IPS DF 4.7 (cell line): ENCODE data around the gene DZANK1.
"Not testable (repeated sequence)": the region's sequence is repeated elsewhere in the genome, so short reads cannot be mapped to it uniquely, and the experiment has no call there.

ENCODE experiments used
- DNase-seq: peaks from one replicate; pipeline ENCODE4 v3.0.0-alpha.2; 2013; ENCODE audit warnings: low spot score; ENCODE audit errors: extremely low read depth

DZANK1 gene

DNA sequence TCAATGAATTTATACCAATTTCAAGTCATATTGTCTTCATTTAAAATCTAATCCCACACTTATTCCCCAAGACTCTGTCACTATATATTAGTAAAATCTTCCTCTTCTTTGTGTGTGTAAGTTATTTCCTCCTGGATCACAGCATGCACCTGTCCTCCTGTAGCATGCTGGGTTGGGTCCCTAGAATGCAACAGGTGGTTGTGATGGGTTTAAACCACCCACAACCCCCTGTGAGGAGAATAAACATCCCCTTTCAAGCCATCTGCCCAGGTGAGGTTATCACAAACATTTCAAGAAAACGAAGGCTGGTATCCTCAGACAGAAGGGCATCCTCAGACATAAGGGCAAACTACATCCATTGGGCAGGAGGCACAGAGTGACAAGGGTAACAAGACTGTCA is 26.4 kb downstream of the DZANK1 start:
- no peak for DNase-seq

DNA sequence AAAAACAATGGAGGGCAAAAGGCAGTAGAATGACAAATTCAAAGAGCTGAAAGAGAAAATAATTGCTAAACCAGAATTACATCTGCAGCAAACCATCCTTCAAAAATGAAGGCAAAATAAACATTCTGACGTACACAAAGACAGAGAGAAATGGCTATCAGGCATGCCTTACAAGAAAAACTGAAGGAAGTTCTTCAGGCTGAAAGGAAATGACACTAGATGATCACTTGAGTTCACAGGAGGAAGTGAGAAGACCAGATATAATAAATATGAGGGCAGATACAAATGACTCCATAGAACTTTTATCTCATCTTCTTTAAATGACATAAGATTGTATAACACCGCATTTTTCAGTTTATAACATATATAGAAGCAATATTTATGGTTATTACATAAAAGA is 30.0 kb downstream of the DZANK1 start:
- no peak for DNase-seq

DNA sequence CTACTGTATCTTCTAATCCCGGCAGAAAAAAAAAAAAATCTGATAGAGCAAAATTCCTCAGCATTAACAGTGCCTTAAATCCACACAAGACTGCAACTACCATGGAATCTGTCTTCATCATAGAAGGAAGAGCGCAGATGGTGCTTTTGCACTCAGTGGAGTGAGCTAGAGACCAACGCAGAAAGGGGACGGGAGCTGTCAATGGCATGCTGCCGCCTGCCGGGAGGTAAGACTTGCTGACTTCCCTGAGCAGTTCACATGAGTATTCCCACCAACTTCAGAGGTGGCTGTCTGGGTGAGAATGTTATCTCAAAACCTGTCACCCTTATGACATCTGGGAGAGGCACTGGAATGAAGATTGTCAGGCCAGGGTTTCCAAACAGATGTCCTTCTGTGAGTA is 35.6 kb downstream of the DZANK1 start:
- DNase-seq = no peak

GRCh38 chr20:18430172-18430826 is 36.5 kb downstream of the DZANK1 start:
- no peak for DNase-seq

- no peak for DNase-seq
Observed at GRCh38 chr20:18428490-18429173, 38.2 kb downstream of the DZANK1 start.

DNA sequence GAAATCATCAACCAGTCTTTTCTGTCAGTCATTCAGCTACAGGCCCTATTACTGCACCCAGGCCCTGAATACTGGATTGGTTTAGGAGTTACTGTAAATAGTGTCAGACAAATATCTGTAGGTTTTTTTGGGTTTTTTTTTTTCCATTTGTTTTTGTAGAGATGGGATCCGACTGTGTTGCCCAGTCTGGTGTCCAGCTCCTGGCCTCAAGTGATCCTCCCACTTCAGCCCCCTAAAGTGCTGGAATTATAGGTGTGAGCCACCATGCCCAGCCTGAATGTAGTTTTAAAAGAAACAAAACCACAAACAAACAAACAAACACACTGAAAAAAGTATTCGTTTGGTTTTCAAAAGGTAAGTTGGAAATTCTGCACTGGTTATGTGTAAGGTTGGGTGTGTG is 39.6 kb downstream of the DZANK1 start:
- no peak for DNase-seq

DNA sequence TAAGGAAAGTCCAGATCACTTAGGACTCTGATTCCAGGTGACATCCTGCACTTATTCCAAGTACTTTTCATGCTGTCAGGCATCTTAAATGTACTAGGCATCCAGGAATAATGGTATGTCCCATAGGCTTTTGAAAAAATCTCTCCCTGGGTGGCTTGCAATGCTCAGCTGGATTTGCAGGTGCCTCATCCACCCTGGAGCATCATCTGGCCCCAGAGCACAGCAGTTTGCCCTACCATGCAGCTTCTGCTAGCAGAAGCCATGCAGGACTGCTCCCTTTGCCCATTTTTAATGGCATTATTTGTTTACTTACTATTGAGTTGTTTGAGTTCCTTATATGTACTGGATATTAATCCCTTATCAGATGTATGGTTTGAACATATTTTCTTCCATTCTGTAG is 45.2 kb downstream of the DZANK1 start:
- no peak for DNase-seq

DNA sequence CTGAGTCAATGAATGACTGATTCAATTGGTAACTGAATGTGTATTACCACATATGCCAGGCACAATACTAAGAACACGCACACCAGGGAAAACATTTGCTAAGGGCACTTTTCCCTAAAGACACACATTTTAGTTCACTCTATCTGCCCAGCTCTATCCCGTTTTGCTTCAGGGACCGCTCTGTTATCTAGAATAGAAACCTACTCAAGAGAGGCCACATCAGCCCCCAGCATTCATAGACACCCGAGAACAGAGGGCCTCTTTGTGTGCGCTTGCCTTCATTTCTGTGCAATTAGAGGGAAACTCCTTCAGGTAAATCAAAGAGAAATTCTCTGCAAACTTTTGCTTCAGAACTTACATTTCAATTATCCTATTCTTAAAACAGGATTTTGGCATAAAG is 50.3 kb downstream of the DZANK1 start:
- no peak for DNase-seq

DNA sequence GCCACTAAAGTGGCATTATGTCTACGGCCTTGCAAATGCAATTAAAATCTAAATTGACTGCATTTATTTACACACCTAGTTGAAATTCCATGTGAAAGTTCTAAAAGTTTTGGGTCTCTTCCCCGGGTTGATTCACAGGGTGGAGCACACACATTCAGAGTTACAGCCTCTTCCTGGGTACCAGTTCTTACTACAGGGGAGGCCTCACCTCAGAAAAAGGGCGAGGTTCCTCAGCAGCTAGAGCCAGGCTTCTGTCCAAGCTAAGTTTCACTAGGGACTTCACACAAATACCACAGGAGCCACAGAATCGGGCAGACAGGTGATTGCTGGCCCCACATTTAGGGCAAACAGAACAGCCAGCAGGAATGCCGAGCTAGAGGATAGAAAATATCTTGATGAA is 52.7 kb downstream of the DZANK1 start:
- no peak for DNase-seq

DNA sequence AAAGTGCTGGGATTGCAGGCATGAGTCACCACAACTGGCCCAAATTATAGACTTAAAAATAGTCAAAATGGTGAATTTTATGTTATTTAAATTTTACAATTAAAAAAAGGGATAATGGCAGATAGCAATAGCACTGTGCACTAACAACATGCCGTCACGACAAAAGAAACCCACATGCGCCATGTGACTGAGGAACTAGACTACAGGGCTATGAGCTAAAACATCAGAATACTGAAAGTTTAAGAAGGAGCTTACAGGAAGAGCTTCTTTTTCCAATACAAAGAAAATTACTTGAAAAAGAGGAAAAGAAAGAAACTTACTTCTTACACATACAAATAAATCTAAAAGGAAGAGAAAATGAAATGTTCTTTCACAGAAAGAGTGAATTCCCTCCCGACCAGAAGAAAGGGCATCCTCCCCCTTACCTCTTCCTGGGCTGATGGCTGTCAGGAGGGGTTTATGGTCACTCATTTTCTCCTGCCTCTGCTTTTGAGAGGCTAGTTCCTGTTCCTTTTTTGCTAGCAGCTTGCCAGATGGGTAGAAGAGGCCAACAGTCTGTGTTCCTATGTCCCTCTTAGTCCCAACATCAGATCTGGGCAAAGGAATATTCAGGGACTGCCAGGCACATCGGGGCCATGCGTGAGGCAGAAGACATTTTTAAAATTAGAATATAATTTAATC is 54.5 kb downstream of the DZANK1 start:
- no peak for DNase-seq

GRCh38 chr20:18405826-18406225 is 61.0 kb downstream of the DZANK1 start:
- DNase-seq = no peak

GRCh38 chr20:18404172-18404571 is 62.7 kb downstream of the DZANK1 start:
- DNase-seq = no peak

- DNase-seq = no peak
Observed at GRCh38 chr20:18403269-18403668, 63.6 kb downstream of the DZANK1 start.

DNA sequence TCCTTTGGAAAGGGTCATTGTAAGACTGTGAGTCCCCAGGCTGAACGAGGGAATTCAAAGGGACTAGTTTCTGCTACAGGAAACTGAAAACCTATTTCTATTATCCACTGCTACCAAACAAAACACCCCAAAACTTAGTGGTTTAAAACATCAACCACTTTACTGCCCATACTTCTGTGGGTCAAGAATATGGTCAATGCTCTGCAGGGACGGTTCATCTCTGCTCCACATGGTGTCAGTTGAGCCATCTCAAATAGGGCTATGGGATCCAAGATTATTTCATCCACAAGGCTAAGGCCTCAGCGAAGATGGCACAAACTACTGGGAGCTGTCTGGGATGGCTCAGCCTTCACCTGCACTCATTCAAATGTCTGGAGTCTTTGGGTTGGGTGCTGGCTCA is 65.5 kb downstream of the DZANK1 start:
- no peak for DNase-seq

DNA sequence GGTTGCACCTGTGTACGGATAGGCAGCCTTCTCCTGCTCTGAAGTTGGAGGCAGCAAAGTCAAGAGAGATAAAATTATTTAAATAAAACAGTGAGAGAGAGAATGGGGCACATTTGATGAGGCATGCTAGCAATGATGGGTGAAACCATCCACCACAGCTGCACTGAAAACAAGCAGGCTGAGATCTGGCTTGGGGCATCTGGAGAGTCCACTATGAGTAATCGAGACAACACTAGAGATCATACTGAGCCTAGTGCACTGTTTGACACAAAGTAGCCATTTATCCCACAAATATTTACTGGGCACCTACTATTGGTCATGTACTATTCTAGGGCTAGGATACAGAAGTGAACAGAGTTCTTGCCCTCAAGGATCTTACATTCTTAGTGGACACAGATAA is 66.4 kb downstream of the DZANK1 start:
- no peak for DNase-seq

GRCh38 chr20:18398713-18399112 is 68.1 kb downstream of the DZANK1 start:
- DNase-seq = not testable (repeated sequence)

DNA sequence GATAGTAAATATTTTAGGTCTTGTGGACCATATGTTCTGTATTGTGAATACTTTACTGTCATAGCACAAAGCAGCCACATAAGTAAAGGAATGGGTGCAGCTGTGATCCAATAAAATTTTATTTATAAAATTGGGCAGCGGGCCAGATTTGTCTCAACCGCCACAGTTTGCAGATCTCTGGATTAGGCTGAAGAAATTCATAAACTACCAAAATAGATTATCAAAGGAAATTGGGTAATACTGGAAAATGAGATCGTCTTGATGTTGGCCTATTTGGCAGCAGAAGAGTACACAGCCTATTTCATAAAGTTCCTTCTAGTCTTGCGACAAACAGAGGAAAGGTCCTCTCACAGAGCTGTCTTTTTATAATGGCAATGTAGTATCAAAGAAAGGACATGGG is 69.8 kb downstream of the DZANK1 start:
- DNase-seq = no peak

- no peak for DNase-seq
Observed at GRCh38 chr20:18395544-18395943, 71.3 kb downstream of the DZANK1 start.

- no peak for DNase-seq
Observed at GRCh38 chr20:18394363-18394762, 72.5 kb downstream of the DZANK1 start.

- DNase-seq = no peak
Observed at GRCh38 chr20:18391686-18392085, 75.1 kb downstream of the DZANK1 start.

GRCh38 chr20:18390201-18390600 is 76.6 kb downstream of the DZANK1 start:
- DNase-seq = no peak

DNA sequence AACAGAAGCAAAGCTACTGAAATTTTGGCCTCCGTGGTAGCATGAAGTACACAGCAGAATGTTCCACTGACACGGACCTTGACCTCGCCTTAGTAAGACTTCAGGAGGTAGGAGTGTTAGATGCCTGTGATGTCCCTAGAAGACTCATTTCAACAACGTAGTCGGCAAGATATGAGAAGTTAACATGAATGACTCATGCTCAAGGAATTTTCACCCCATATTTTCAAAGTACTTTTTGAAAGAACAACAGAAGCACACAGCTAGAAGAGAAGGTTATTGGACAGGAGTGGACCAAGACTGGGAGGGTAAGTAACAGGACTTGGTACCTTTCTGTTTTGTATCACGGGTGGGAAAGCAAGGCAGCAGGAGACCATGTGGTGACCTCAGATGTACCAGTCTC is 78.0 kb downstream of the DZANK1 start:
- no peak for DNase-seq
